ENCODE measurements around the gene DUOX2.

DNA sequence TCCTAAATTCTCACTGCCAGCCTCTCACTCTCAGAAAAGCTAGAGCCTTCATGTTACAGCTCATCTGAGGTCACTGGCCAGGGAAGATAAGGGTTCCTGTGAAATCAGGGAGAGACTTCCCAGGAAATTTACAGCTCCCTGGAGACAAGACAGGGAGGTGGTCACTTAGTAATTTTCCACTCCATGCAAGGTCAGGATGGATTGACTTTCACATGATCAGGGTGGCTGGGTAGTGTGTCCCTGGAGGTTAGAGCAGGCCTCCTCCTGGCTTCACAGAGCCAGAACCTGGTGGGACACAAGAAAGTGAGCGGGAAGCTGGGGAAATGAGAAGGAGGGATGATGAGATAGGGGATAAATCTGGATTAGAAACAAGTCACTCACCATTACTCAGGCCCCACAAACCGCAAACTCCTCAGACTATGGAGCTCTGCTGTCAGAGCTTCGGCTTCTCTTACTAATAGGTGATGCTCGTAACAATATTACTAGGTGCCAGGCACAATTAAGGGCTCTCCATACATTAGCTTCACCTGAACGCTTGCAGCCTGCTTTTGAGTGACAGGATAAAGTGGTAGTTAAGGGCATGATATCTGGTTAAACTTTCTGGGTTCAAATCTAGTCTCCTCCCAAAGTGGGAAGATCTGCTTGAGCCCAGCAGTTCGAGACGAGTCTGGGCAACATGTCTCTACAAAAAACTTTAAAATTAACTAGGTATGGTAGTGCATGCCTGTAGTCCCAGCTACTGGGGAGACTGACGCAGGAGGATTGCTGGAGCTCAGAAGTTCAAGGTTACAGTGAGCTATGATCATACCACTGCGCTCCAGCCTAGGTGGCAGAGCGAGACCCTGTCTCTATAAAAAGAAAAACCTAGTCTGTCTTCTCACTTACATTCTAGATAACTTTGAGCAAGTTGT lies 24.9 kb downstream of the DUOX2 start:
- no peak for TF ChIP-seq EP300 (IDR thresholded peaks at IDR 0.05)
- TF ChIP-seq, protein P1, sequence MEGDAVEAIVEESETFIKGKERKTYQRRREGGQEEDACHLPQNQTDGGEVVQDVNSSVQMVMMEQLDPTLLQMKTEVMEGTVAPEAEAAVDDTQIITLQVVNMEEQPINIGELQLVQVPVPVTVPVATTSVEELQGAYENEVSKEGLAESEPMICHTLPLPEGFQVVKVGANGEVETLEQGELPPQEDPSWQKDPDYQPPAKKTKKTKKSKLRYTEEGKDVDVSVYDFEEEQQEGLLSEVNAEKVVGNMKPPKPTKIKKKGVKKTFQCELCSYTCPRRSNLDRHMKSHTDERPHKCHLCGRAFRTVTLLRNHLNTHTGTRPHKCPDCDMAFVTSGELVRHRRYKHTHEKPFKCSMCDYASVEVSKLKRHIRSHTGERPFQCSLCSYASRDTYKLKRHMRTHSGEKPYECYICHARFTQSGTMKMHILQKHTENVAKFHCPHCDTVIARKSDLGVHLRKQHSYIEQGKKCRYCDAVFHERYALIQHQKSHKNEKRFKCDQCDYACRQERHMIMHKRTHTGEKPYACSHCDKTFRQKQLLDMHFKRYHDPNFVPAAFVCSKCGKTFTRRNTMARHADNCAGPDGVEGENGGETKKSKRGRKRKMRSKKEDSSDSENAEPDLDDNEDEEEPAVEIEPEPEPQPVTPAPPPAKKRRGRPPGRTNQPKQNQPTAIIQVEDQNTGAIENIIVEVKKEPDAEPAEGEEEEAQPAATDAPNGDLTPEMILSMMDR (IDR thresholded peaks at IDR 0.05): no peak
- no peak for TF ChIP-seq POLR2A (IDR thresholded peaks at IDR 0.05)

Measured in upper lobe of left lung (tissue), 4 donors.